ENCODE data around the gene NR4A2.

- TF ChIP-seq POLR2AphosphoS5 (IDR thresholded peaks at IDR 0.05; ENCODE audit: low read depth, low read length) (no peak), POLR2A (IDR thresholded peaks at IDR 0.05; ENCODE audit: low read depth, low read length) (no peak)
Measured at GRCh38 chr2:156379714-156380113, 47.2 kb upstream of the NR4A2 start.

Measured in GM12891 (cell line).